ENCODE data around the gene ACAD11.

GRCh38 chr3:132594498-132594897 lies 65.1 kb downstream of the ACAD11 start:
- no peak for TF ChIP-seq CTCF (IDR thresholded peaks at IDR 0.05 in 2 of 3, conservative IDR thresholded peaks at IDR 0.05 in 1 of 3; ENCODE audit: borderline replicate concordance in 1 of 3, insufficient read depth in 1 of 3, low read depth in 2 of 3, low read length in 2 of 3)
- no peak for TF ChIP-seq POLR2AphosphoS5 (IDR thresholded peaks at IDR 0.05; ENCODE audit: low read depth, low read length)
- TF ChIP-seq SRF (IDR thresholded peaks at IDR 0.05; ENCODE audit: low read depth), result no peak
- TF ChIP-seq EZH2 (IDR thresholded peaks at IDR 0.05), result no peak
- no peak for TF ChIP-seq SIN3A (IDR thresholded peaks at IDR 0.05; ENCODE audit: low read depth)
- TF ChIP-seq CEBPB (IDR thresholded peaks at IDR 0.05; ENCODE audit: low read depth), result no peak
- no peak for TF ChIP-seq POLR2A (IDR thresholded peaks at IDR 0.05; ENCODE audit: borderline replicate concordance, extremely low read depth, insufficient read depth, insufficient read length)
- no peak for TF ChIP-seq EGR1 (IDR thresholded peaks at IDR 0.05; ENCODE audit: low read depth)
- no peak for TF ChIP-seq REST (IDR thresholded peaks at IDR 0.05; ENCODE audit: low read depth)
- no peak for TF ChIP-seq MAX (IDR thresholded peaks at IDR 0.05)

Measured in HCT116 (cell line).